Measurements from ENCODE around the gene RGS7.

DNA sequence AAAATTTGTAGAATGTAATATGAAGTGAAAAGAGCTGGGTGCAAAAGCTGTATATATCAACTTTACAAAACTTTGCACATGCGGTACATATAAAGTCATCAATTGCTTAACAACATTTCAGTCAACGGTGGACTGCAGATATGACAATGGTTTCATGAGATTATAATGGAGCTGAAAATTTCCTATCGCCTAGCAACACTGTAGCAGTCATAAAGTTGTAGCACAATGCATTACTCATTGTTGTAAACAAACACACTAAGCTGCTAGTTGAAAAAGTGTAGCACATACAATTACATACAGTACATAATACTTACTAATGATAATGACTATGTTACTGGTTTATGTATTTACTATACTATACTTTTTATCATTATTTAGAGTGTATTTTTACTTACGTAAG is 64.0 kb downstream of the RGS7 start:
- TF ChIP-seq ETV6 (conservative IDR thresholded peaks at IDR 0.05 in 1 of 2, IDR thresholded peaks at IDR 0.05 in 1 of 2; ENCODE audit: borderline replicate concordance in 1 of 2, low read depth in 1 of 2) (no peak), NR2C2 (IDR thresholded peaks at IDR 0.05; ENCODE audit: borderline replicate concordance, control insufficient read depth, insufficient read length, low read depth) (no peak), NFXL1 (IDR thresholded peaks at IDR 0.05; ENCODE audit: borderline replicate concordance) (no peak)
- TF ChIP-seq, protein P1, sequence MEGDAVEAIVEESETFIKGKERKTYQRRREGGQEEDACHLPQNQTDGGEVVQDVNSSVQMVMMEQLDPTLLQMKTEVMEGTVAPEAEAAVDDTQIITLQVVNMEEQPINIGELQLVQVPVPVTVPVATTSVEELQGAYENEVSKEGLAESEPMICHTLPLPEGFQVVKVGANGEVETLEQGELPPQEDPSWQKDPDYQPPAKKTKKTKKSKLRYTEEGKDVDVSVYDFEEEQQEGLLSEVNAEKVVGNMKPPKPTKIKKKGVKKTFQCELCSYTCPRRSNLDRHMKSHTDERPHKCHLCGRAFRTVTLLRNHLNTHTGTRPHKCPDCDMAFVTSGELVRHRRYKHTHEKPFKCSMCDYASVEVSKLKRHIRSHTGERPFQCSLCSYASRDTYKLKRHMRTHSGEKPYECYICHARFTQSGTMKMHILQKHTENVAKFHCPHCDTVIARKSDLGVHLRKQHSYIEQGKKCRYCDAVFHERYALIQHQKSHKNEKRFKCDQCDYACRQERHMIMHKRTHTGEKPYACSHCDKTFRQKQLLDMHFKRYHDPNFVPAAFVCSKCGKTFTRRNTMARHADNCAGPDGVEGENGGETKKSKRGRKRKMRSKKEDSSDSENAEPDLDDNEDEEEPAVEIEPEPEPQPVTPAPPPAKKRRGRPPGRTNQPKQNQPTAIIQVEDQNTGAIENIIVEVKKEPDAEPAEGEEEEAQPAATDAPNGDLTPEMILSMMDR (IDR thresholded peaks at IDR 0.05 in 2 of 3, conservative IDR thresholded peaks at IDR 0.05 in 1 of 3; ENCODE audit: control insufficient read depth in 2 of 3, extremely low read depth in 1 of 3, insufficient read depth in 1 of 3, low read depth in 3 of 3, low read length in 3 of 3) = no peak
- TF ChIP-seq, protein P2, sequence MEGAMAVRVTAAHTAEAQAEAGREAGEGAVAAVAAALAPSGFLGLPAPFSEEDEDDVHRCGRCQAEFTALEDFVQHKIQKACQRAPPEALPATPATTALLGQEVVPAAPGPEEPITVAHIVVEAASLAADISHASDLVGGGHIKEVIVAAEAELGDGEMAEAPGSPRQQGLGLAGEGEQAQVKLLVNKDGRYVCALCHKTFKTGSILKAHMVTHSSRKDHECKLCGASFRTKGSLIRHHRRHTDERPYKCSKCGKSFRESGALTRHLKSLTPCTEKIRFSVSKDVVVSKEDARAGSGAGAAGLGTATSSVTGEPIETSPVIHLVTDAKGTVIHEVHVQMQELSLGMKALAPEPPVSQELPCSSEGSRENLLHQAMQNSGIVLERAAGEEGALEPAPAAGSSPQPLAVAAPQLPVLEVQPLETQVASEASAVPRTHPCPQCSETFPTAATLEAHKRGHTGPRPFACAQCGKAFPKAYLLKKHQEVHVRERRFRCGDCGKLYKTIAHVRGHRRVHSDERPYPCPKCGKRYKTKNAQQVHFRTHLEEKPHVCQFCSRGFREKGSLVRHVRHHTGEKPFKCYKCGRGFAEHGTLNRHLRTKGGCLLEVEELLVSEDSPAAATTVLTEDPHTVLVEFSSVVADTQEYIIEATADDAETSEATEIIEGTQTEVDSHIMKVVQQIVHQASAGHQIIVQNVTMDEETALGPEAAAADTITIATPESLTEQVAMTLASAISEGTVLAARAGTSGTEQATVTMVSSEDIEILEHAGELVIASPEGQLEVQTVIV (IDR thresholded peaks at IDR 0.05; ENCODE audit: borderline replicate concordance, partially characterized antibody) = no peak
- TF ChIP-seq, protein P3, sequence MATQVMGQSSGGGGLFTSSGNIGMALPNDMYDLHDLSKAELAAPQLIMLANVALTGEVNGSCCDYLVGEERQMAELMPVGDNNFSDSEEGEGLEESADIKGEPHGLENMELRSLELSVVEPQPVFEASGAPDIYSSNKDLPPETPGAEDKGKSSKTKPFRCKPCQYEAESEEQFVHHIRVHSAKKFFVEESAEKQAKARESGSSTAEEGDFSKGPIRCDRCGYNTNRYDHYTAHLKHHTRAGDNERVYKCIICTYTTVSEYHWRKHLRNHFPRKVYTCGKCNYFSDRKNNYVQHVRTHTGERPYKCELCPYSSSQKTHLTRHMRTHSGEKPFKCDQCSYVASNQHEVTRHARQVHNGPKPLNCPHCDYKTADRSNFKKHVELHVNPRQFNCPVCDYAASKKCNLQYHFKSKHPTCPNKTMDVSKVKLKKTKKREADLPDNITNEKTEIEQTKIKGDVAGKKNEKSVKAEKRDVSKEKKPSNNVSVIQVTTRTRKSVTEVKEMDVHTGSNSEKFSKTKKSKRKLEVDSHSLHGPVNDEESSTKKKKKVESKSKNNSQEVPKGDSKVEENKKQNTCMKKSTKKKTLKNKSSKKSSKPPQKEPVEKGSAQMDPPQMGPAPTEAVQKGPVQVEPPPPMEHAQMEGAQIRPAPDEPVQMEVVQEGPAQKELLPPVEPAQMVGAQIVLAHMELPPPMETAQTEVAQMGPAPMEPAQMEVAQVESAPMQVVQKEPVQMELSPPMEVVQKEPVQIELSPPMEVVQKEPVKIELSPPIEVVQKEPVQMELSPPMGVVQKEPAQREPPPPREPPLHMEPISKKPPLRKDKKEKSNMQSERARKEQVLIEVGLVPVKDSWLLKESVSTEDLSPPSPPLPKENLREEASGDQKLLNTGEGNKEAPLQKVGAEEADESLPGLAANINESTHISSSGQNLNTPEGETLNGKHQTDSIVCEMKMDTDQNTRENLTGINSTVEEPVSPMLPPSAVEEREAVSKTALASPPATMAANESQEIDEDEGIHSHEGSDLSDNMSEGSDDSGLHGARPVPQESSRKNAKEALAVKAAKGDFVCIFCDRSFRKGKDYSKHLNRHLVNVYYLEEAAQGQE (IDR thresholded peaks at IDR 0.05; ENCODE audit: low read depth, low read length) = no peak

All from GM12878 (cell line).